Prostate gland (tissue), 2 donors: Measurements from ENCODE around the gene ZNF677.

Experiments used
- CTCF ChIP-seq, 4 experiments: fragments of 200-600 bp in 2 of 4; fragments of 450-650 bp in 2 of 4; sonication (generic) in 2 of 4; IDR thresholded peaks; 1 replicate in 3 of 4; 2 replicates in 1 of 4; pipeline ENCODE4 v1.5.1; 2016 to 2019; ENCODE audit warnings: antibody characterized with exemption in 4 of 4, mild to moderate bottlenecking in 2 of 4, moderate library complexity in 2 of 4
- POLR2A ChIP-seq: fragments of 450-650 bp; IDR thresholded peaks from one replicate; pipeline ENCODE4 v1.6.1; 2016; ENCODE audit warnings: antibody characterized with exemption, mild to moderate bottlenecking
- POLR2AphosphoS5 ChIP-seq: sonication (generic); formaldehyde crosslinking; IDR thresholded peaks from one replicate; pipeline ENCODE4 v1.6.1; 2017; ENCODE audit warnings: antibody characterized with exemption

- TF ChIP-seq CTCF (IDR thresholded peaks at IDR 0.05): no peak
- TF ChIP-seq POLR2A: no peak
- TF ChIP-seq POLR2AphosphoS5: no peak
Observed at GRCh38 chr19:53272044-53272443, 17.4 kb upstream of the ZNF677 start.
